ENCODE results near the gene PRICKLE1. TPM values are rescaled to one million over a fixed set of nuclear protein-coding genes. Genes with fewer than 3 reads are reported as not detected.

PRICKLE1 gene
- total RNA-seq, 1 experiment from 2014 or later = 7.0 TPM

GRCh38 chr12:42496886-42497285, 92.7 kb downstream of the PRICKLE1 start:
- Histone ChIP-seq H3K79me2 (ENCODE audit: low read depth) (no peaks in the 10 kb centered on the region), H3F3A (ENCODE audit: insufficient read depth, low read depth) (no peaks in the 10 kb centered on the region), H3K4me3 (no peak overlapping the region), H2AFZ (no peak overlapping the region), H3K9me2 (ENCODE audit: insufficient read depth) (no peaks in the 10 kb centered on the region), H3K4me2 (no peak overlapping the region), H3K27me3 (ENCODE audit: insufficient read depth, low read depth) (no peaks in the 10 kb centered on the region), H4K20me1 (ENCODE audit: insufficient read depth) (no peaks in the 10 kb centered on the region), H3K4me1 (replicated peaks; ENCODE audit: insufficient read depth) (no peaks in the 10 kb centered on the region), H3K9me3 (ENCODE audit: insufficient read depth, low read depth) (no peaks in the 10 kb centered on the region), H3K27ac (no peak overlapping the region), H3K36me3 (ENCODE audit: low read depth) (no peaks in the 10 kb centered on the region)
- DNase-seq = no peak
- no peak for TF ChIP-seq CTCF (conservative IDR thresholded peaks at IDR 0.05)
- no peak for TF ChIP-seq EZH2 (IDR thresholded peaks at IDR 0.05; ENCODE audit: low read depth)
- CTCF ChIA-PET = no interaction called here
- BruUV-seq (replicated peaks) = no TSS peak
- POLR2A ChIA-PET (ENCODE audit: unreplicated experiment) = no interaction called here
- intact Hi-C loops (cut with micrococcal nuclease; ENCODE audit: unreplicated experiment) = no loop called here

- H2AFZ ChIP-seq = no peak overlapping the region
- ChIA-PET CTCF (no interaction called here), POLR2A (ENCODE audit: unreplicated experiment) (no interaction called here)
- no peaks in the 10 kb centered on the region for H3K4me1 ChIP-seq (replicated peaks; ENCODE audit: insufficient read depth)
- H3K4me2 ChIP-seq = no peak overlapping the region
- H3K27me3 ChIP-seq (ENCODE audit: insufficient read depth, low read depth) = no peaks in the 10 kb centered on the region
- H3K9me2 ChIP-seq (ENCODE audit: insufficient read depth) = no peaks in the 10 kb centered on the region
- H3K36me3 ChIP-seq (ENCODE audit: low read depth) = no peaks in the 10 kb centered on the region
- no peaks in the 10 kb centered on the region for H4K20me1 ChIP-seq (ENCODE audit: insufficient read depth)
- no peak overlapping the region for H3K4me3 ChIP-seq
- no peaks in the 10 kb centered on the region for H3K9me3 ChIP-seq (ENCODE audit: insufficient read depth, low read depth)
- no peak for DNase-seq
- TF ChIP-seq CTCF (conservative IDR thresholded peaks at IDR 0.05) = no peak
- TF ChIP-seq EZH2 (IDR thresholded peaks at IDR 0.05; ENCODE audit: low read depth) = no peak
- no peaks in the 10 kb centered on the region for H3K79me2 ChIP-seq (ENCODE audit: low read depth)
- no peaks in the 10 kb centered on the region for H3F3A ChIP-seq (ENCODE audit: insufficient read depth, low read depth)
- H3K27ac ChIP-seq = no peak overlapping the region
- no TSS peak for BruUV-seq (replicated peaks)
- intact Hi-C loops (cut with micrococcal nuclease; ENCODE audit: unreplicated experiment) = no loop called here
Measured at GRCh38 chr12:42495244-42495643, 94.3 kb downstream of the PRICKLE1 start.

DNA sequence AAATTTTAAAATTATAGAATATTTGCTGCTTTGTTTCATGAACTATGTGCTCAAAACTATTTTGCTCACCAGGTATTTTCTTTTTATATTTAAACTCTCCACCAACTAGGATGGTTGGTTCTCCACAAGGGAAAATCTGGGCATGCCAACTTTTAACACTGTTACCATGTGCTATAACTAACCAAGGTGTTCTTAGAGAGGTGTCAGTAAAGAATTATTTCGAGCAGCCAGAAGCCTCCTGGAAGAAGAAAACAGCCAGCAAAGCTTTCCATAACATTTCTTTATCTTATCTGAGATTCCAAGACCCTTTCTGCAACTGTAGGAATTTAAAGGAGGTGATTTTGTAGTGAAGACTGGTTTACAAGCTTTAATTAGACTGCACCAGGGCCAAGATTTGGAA, 97.3 kb downstream of the PRICKLE1 start:
- H3K4me2 ChIP-seq = no peak overlapping the region
- H3K27ac ChIP-seq = no peak overlapping the region
- no peaks in the 10 kb centered on the region for H3F3A ChIP-seq (ENCODE audit: insufficient read depth, low read depth)
- no peaks in the 10 kb centered on the region for H3K79me2 ChIP-seq (ENCODE audit: low read depth)
- TF ChIP-seq CTCF (conservative IDR thresholded peaks at IDR 0.05) = no peak
- no peak for TF ChIP-seq EZH2 (IDR thresholded peaks at IDR 0.05; ENCODE audit: low read depth)
- no peaks in the 10 kb centered on the region; the same call in 1 of the 2 replicates for H3K9me2 ChIP-seq (ENCODE audit: insufficient read depth)
- no peaks in the 10 kb centered on the region for H3K9me3 ChIP-seq (ENCODE audit: insufficient read depth, low read depth)
- H3K27me3 ChIP-seq (ENCODE audit: insufficient read depth, low read depth) = no peaks in the 10 kb centered on the region
- no peak overlapping the region for H2AFZ ChIP-seq
- BruUV-seq (replicated peaks) = no TSS peak
- intact Hi-C loops (cut with micrococcal nuclease; ENCODE audit: unreplicated experiment) = no loop called here
- no peaks in the 10 kb centered on the region for H3K4me1 ChIP-seq (replicated peaks; ENCODE audit: insufficient read depth)
- no peaks in the 10 kb centered on the region for H3K36me3 ChIP-seq (ENCODE audit: low read depth)
- no peak for DNase-seq
- H4K20me1 ChIP-seq (ENCODE audit: insufficient read depth) = no peaks in the 10 kb centered on the region
- ChIA-PET CTCF (no interaction called here), POLR2A (ENCODE audit: unreplicated experiment) (no interaction called here)
- no peak overlapping the region for H3K4me3 ChIP-seq

All from PC-9 (cell line).